MG63 (cell line): ENCODE measurements around the gene CXCL12. TPM values are rescaled to one million over a fixed set of nuclear protein-coding genes. Genes with fewer than 3 reads are reported as not detected.

Source experiments
- DNase-seq: peaks from one replicate; pipeline ENCODE4 v3.0.0-alpha.2; 2020
- H3K27me3 ChIP-seq: fragments of 250-450 bp; sonication (Bioruptor Pico); 2 replicates; pipeline ENCODE4 v1.5.1; 2020; ENCODE audit warnings: mild to moderate bottlenecking, moderate library complexity
- H3K36me3 ChIP-seq: fragments of 250-450 bp; sonication (Bioruptor Pico); 2 replicates; pipeline ENCODE4 v1.5.1; 2020; ENCODE audit warnings: mild to moderate bottlenecking, moderate library complexity
- H3K4me3 ChIP-seq: fragments of 250-450 bp; sonication (Bioruptor Pico); 2 replicates; pipeline ENCODE4 v1.5.1; 2020; ENCODE audit warnings: mild to moderate bottlenecking, moderate library complexity
- H3K9me3 ChIP-seq: fragments of 250-450 bp; sonication (Bioruptor Pico); 2 replicates; pipeline ENCODE4 v1.5.1; 2020; ENCODE audit warnings: mild to moderate bottlenecking, moderate library complexity
- total RNA-seq: library from RNA; depleted of rRNA; stranded (reverse); fragments of >200 nt; shearing (Covaris generic); gene quantifications from 2 replicates; pipeline ENCODE4 v1.2.3, GENCODE V29; 2014; ENCODE audit warnings: low replicate concordance

CXCL12 gene
- total RNA-seq, 1 experiment from 2014 or later, result 16.5 TPM

DNA sequence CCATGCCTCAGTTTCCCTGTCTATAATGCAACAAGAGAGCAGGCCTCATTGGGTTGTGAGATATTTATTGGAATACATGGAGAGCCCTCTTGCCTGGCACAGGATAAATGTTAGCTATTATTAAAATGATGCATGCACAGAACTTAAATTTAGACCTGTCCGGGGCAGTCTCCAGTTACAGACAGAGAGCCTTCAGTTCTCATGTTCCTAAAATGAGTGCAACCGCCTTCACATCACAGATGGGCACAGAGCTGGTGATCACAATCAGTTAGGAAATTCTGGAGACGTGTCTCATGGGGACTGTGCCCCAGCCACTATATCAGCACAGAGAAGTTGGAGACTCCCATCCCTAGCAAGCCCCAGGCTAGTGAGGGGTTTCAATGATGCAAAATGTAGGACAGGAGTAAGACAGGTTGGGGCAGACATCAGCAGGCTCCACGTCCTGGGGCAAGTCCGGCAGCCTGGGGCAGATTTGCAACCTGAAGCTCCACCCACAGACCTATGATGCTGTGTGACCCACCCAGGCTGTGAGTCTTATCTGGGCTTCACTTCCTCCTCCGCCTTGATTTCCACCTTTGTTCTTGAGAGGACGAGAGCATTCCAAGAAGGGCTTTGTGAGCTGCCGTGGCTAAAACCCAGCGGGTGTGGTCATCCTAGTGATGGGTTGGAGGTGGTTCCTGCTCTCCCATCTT is 49.4 kb downstream of the CXCL12 start:
- H3K4me3 ChIP-seq, result no peak overlapping the region
- DNase-seq, result no peak
- H3K27me3 ChIP-seq, result no peaks in the 10 kb centered on the region
- H3K36me3 ChIP-seq, result no peaks in the 10 kb centered on the region
- H3K9me3 ChIP-seq, result no peaks in the 10 kb centered on the region

DNA sequence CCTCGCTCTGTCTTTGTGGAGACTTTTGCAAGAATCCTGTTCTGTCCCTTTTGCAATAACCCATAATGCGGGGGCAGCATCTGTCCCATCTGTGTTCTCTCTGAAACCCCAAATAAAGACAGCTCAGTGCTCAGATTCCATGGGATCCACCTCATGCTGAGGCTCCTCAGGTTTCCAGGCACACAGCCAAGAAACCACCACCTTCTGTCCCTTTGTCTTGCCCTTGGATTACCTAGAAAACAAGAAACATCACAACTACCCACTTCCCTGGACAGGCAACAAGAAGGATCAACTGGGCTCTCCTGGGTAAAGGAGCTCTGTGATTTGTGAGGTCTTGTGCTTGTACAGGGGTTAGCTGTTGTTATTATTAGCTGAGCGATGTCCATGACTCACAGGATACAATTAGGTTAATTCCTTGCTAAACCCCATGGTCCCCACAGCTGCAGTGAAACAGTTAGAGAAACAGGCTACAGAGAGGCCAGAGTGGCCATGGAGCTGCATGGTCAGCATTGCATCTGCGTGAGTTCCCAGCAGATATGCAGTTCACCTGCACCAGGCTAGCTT is 50.2 kb downstream of the CXCL12 start:
- no peaks in the 10 kb centered on the region for H3K27me3 ChIP-seq
- no peaks in the 10 kb centered on the region for H3K36me3 ChIP-seq
- no peaks in the 10 kb centered on the region for H3K9me3 ChIP-seq
- no peak overlapping the region for H3K4me3 ChIP-seq
- peak; percentile 17 for DNase-seq

DNA sequence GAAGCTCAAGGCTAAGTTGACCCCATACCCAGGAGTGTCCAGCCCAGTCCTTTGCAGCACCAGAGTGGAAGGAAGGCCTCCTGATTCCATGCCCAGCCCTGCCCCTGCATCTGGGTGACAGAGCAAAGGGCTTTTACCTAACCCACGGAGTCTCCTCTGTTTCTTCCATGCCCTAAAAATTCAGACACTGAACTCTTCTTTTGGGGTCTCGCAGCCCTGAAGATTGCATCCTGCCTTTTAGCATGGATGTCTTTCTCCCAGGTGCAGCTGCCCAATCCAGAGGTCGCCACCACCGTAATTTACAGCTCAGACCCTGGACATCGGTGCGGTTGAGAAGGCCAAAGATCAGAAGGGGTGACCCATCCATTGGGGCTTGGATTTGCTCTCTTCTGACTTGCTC is 50.8 kb downstream of the CXCL12 start:
- Histone ChIP-seq H3K27me3 (no peaks in the 10 kb centered on the region), H3K36me3 (no peaks in the 10 kb centered on the region), H3K9me3 (no peaks in the 10 kb centered on the region), H3K4me3 (no peak overlapping the region)
- no peak for DNase-seq

DNA sequence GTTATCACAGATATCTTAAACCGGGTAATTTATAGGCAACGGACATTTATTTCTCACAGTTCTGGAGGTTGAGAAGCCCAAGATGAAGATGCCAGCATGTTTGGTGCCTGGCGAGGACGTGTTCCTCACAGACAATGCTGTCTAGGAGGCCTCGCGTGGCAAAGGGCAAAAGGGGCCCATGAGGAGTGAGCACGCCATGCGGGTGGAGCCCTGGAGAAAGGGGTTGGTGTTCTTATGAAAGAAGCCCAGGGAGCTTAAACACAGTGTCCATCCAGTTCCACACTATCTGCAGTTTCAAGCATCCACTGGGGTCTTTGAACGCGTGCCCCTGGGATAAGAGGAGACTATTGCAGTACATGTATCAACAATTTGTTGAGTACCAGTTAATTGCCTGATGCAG is 51.4 kb downstream of the CXCL12 start:
- no peaks in the 10 kb centered on the region for H3K36me3 ChIP-seq
- H3K27me3 ChIP-seq, result no peaks in the 10 kb centered on the region
- H3K4me3 ChIP-seq, result no peak overlapping the region

DNA sequence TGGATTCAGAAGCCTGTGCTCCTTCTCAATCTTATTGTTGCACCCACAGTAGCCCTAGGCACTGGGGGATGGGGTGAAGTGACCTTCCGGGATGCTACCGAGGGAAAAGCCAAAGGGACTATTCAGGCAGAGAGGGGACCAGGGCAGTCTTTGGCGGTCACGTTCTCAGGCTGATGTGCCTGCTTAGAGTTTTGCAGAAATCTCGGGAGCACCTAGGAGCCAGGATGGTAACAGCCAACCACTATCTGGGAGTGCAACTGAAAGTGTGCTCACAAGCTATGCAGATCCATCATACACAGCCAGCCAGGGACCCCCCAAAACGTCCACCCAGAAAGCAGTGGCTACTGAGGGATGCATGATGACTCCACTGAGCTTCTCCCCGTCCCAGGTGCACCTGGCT is 52.4 kb downstream of the CXCL12 start:
- Histone ChIP-seq H3K4me3 (no peak overlapping the region), H3K27me3 (no peaks in the 10 kb centered on the region), H3K36me3 (no peaks in the 10 kb centered on the region), H3K9me3 (no peaks in the 10 kb centered on the region)
- no peak for DNase-seq

More for the DNA sequence above, 51.4 kb downstream of the CXCL12 start:
- H3K9me3 ChIP-seq, result no peaks in the 10 kb centered on the region
- no peak for DNase-seq

DNA sequence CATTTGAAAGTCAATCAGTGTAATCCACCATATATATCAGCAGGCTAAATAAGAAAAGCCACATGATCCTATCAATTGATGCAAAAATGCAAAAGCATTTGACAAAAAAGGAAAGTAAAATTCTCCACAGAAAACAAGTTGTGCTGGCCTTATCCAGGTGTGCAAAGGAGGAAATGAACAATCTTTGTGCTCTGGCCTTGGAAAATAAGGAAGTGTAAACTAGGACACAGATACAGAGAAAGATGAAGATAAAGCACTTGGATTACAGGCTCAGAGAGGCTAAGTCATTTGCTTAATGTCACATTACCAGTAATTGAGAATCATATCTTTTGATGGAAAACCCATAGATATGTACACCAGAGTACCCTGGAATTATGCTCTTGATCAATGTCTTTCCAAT is 54.5 kb downstream of the CXCL12 start:
- Histone ChIP-seq H3K9me3 (no peaks in the 10 kb centered on the region), H3K4me3 (no peak overlapping the region), H3K36me3 (no peaks in the 10 kb centered on the region), H3K27me3 (no peaks in the 10 kb centered on the region)
- DNase-seq, result no peak

DNA sequence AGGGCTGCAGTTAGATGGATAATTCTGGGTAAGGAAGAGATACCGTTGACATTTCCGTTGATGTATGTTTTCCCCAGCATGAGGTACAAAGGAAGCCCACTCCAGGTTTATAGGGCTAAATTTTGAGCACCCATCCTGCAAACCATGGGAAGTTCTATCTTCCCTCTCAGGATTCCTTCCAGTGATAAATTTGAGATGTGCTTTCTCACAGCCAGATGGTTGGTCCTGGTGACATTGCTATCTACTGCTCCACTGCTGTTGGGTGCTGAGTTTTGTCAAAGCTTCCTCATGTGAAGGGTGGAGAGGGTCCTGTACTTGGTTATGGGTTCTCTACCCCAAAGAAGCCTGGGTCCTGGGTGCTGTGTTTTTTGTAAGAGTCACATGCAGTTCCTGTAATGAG is 57.4 kb downstream of the CXCL12 start:
- Histone ChIP-seq H3K27me3 (no peaks in the 10 kb centered on the region), H3K4me3 (no peak overlapping the region), H3K36me3 (no peaks in the 10 kb centered on the region), H3K9me3 (no peaks in the 10 kb centered on the region)
- DNase-seq, result no peak
